GM19043 (cell line): ENCODE measurements around the gene STAT1.

ENCODE experiments used
- ATAC-seq: cut with Tn5 transposase; IDR thresholded peaks from one replicate; pipeline ENCODE4 v1.9.1; 2021; ENCODE audit warnings: low read depth; ENCODE audit not compliant: unreplicated experiment

Gene STAT1

DNA sequence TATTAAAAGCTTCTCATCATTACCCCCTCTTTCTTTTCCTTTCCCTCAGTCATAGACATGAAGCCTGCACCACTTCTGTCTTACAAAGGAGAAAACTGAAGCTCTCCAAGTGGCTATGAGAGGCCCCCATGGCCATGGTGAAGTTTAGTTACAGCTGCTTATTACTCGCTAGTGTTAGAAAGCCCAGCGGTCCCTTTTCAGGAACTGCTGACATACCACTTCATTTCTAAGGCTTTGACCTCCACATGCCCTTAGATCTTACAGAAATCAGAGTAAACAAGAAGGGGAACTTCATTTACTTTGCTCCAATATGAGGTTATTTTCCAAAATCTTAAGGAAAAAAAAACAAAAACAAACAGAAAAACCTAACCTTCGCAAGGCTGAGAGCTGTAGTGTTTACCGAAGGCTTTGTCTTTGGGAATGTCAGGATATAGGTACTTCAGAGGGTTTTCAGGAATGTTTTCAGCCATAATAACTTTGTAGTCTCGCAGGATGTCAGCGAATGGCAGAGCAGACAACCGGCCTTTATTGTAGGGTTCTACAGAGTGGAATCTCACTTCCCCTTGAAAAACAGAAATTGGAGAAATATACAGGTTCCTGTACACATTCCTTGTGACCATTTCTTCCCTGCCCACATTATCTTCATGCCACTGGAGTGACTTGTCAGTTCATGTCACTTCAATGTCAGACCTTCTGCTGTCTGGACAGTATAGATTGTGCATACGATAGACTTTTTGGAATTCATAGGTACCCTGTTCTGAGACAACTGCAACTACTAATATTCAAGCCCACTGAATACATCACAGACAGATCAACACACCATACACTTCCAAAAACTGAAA lies 18.8 kb upstream of the STAT1 start:
- ATAC-seq = no peak

DNA sequence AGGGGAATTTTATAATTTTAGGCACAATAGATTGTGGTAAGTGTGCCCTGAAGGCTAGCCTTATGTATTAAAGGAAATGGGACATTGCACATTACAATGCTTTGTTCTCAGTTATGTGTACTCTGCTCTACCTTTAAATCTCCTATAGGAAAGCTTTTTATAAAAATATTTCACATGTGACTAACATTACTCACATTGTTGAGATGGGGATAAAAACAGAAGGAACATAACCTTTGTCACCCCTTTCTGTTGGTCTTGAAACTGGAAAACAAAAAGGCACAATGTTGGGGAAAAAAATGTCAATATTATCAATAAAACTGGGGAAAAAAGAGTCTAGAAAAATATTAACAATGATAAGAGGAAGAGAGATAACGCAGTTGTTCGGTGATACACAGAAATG lies 17.3 kb upstream of the STAT1 start:
- no peak for ATAC-seq

DNA sequence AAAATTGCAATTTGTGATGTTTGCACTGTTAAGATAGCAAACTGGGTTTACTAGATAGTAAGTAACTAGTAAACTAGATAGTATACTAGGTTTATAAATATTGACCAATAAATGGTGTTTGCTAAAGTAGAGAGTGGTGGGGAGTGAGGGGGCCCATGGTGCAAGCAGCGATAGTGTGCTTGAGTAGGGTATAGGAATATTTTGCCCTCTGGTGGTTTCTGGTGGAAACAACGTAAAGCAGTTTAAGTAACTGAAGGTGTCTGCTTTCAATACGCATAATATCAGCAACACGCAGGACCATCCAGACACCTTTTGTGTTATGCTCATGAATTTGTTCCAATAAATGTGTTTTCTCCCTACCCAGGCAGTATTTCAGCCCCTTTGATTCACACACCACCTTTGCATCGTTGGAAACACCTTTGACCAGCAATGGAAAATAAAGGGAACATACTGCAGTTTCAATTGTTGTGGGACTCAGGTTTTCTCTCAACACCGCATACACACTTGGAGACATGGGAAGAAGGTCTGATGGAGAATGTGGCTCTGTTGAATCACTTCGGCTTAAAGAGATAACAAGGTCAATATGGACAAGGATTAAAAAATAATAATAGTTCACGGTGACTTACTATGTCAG lies 16.7 kb upstream of the STAT1 start:
- peak; percentile 97 for ATAC-seq

DNA sequence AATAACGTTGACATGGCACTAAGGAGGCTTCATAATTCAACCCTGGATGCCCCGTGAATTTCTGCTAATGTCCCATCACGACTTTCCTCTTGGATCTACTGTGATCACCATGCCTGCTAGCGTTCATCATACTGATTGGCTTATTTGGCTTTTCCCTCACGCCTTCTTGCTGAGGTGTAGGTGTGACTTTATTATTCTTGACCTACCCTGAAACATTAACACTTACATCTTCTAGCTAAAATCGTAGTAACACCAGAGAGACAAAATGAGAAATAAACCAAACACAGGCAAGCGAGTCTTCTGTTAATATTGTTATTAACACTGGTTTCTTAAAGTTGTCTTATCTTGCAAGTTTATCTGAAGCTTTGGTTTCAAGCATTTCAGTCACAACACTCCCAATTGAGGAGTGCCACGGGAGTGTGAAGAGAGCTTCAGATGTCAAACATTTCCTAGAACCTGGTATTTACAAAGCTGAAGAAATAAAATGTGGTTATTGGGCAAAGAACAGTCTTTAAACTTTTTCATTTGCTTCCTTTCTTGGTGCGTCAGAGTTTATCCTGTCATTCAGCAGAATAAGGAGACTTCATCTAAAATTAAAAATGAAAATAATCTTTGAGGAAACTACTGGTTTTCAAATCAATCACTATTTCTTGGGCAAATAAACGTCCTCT lies 15.4 kb upstream of the STAT1 start:
- no peak for ATAC-seq

DNA sequence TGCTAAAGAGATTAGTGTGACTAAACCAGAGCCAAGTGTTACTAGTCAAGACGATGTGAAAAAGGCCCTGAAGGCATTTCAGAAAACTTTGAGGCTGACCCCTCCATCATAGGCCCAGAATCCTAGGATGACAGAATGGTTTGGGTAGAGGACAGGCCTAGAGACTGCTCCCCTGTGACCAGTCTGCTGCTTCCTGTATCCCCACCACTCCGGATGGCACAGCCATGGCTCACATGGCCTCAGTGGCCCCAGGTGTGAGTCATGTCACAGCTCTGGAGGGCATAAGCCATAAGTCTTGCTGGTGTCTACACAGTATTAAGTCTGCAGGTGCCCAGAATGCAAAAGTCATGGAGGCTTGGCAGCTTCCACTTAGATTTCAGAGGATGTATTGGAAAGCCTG lies 12.4 kb upstream of the STAT1 start:
- ATAC-seq = no peak

DNA sequence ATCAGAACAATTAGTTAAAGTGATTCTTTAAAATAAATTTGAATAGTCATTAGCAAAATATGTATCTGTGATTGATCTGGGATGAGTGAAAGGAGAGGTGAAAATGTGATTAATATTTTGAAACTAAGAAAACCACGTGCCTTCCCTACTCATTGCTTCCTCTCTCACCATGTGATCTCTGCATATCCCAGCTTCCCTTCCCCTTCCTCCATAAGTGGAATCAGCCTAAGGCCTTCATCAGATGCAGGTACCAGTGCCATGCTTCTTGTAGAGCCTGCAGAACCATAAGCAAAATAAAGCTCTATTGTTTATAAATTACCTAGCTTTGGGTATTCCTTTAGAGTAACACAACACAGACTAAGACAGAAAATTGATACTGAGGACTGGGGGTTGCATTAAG lies 11.2 kb upstream of the STAT1 start:
- no peak for ATAC-seq

DNA sequence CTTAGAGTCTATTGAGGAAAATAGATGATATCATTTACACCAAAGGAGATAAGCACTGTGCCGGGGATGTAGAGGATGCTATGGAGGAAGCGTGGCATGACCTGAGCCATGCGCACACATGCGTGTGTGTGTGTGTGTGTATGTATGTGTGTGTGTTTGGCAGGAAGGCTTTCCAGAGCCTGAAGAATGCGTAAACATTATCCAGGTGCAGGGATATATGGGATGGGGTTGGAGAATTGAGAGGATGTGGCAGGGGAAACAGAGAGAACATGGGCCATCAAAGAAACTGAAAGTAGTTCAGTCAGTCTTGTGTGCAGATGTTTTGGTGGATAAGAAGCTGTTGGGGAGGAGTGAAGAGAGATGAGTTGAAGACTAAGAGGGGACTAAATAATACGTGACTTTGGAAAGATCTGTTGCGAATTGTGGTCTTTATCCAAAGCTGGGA lies 9.3 kb upstream of the STAT1 start:
- ATAC-seq = no peak

DNA sequence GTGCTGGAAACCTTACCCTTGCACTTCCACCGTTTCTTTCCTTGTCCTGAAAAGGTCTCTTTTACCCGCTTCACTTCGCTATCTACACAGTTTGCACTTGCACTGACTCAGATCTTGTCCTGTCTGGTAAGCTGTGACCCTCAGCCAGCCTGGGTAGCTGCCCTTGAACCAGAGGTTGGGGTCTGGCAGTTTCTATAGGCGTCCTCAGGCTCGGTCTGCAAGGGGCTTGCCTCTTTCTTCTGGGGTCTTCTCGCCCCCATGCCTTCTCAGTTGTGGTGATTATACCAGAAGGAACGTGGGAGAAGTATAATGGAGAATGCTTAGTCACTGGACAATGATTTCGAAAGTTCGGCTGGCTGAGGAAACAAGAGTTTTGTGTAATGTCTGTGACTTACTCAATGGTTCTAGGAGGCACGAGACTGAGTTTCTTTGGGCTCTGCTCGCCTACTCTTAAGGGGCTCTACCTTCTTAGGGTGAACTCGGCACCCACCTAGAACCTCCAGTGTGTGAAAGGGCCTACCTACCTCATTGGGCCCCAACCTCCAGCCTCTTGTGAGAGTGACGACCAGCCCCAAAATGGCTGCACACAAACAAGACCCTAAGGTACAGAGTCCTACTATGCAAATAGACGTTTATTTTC lies 6.9 kb upstream of the STAT1 start:
- ATAC-seq = peak; percentile 3

DNA sequence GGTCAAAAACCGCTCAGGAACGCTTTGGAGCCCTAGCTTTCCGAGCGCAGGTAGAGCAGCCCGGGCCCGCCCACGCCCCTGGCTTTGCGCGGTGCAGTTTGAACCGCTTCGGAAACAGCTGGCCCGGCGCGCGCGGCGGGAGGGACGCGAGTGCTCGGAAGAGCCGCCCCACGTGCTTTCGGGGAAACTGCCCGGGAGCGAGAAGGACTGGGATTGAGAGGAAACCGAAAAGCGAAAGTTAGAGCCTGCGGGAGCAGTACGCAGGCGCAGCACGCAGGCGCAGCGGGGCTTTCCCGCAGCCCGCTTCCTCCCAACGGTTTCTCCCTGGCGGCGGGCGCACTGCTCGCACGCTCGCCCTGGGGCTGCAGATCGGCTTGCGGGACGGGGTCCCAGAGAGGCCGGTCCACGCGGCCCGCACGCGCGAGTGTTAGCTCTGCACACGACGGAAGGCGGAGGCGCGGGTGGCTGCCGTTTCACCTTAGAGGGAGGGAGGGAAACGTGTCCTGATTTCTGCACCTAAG lies 6.3 kb upstream of the STAT1 start:
- peak; percentile 53 for ATAC-seq

DNA sequence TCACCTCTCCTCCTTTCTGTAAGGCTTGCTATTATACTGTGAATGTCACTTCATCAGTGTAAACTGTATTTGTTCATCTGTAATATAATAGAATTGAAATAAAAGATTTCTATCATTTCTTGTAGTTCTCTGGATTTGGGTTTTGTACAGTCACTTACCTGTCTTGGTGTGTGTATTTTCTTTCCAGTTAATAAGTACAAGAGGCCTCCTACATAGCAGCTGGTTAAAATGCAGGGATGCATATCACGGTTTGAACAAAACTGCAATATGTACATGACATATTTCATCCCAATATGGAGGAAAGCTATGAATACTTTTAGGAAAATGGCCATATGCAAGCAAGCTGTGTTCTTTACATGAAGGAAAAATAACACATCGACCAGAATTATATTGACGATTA lies 5.4 kb upstream of the STAT1 start:
- no peak for ATAC-seq

DNA sequence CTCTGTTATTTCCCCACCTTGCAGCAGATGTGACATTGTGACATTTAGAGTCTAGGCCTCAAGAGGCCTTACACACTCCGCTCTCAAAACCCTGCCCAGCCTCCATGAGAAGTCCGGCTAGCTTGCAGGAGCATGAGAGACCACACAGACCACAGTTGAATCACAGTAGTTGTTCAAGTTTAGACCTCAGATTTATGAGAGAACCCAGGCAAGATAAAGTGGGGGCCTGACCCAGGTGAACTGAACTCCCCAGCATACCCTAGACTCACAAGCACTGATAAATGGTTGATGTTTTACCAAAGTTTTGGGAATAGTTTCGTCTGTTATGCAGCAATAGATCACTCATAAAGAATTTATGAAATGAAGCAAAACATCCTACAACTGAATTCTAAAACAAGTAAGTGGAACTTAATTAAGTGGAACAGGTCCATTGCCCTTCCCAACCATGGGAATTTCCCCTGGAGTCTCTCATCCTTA lies 4.7 kb upstream of the STAT1 start:
- no peak for ATAC-seq

DNA sequence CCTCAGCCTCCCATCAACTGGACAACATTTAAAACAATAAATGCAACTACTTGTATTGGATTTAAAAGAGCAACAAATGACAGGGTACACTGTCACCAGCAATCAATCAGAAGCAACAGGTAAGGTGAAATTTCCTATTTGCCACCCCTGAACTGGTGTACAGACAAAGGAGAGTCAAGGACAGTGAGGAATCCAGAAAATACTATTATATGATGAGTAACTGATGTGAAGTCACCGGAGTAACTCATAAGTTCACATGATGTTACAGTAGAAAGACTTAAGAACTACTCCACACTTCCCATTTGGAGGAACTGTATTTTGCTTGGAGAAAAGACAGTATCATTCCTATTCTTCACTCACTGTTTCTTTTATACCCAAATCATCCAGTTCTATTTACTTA lies 4.1 kb upstream of the STAT1 start:
- no peak for ATAC-seq

DNA sequence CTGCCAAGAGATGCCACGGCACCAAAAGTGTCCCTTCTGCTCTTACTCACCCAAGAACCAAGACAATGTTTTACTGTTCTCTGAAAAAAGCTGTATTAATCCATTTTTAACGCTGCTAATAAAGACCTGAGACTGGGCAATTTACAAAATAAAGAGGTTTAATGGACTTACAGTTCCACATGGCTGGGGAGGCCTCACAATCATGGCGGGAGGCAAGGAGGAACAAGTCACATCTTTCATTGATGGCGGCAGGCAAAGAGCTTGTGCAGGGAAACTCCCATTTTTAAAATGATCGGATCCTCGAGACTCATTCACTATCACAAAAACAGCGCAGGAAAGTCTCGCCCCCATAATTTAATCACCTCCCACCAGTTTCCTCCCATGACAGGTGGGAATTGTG lies 1.9 kb upstream of the STAT1 start:
- no peak for ATAC-seq

DNA sequence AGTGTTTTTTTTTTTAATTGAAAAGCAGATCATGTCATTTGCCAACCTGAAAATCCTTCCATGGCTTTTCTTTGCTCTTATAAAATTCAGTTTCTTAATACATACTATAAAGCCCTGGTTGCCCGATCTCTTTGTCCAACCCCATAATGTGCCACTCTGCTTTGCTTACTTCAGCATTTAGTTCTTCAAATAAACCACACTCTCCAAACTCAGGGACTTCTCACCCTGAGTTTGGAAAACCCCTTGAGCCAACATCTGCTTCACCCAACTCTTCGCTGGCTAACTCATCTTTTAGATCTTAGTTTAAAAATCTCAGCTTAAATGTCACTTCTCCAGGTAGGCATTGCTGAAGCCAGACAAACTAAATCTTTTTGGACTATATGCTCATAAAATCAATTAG lies 1.3 kb upstream of the STAT1 start:
- ATAC-seq = no peak

DNA sequence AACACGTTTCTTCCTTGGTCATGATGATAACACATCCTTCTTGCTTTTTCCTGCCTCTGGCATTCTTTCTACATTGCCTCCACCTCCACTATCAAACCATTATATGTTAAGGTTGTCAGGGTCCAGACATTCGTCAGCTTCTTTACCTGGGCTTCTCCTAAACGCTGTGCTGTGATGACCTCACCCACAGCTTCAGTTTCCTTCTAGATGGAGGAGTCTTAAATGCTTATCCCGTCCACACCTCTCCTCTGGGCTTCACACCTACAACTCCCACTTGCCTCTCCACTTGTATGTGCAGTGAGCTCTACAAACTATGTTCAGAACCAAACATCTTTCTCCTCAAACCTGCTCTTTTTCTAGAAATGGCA lies 666 bp upstream of the STAT1 start:
- no peak for ATAC-seq

DNA sequence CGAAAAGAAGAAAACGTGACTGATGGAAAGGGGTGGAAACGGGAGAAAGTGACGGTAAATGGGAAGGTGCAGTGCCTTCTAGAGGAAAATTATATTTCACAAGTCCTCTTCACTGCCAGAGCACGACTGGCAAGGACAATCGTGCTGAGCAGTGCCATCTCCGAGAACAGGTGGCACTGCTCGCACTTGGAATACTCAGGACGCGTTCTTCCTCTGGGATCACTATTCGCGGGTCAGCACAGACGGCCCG lies 364 bp downstream of the STAT1 start:
- no peak for ATAC-seq

DNA sequence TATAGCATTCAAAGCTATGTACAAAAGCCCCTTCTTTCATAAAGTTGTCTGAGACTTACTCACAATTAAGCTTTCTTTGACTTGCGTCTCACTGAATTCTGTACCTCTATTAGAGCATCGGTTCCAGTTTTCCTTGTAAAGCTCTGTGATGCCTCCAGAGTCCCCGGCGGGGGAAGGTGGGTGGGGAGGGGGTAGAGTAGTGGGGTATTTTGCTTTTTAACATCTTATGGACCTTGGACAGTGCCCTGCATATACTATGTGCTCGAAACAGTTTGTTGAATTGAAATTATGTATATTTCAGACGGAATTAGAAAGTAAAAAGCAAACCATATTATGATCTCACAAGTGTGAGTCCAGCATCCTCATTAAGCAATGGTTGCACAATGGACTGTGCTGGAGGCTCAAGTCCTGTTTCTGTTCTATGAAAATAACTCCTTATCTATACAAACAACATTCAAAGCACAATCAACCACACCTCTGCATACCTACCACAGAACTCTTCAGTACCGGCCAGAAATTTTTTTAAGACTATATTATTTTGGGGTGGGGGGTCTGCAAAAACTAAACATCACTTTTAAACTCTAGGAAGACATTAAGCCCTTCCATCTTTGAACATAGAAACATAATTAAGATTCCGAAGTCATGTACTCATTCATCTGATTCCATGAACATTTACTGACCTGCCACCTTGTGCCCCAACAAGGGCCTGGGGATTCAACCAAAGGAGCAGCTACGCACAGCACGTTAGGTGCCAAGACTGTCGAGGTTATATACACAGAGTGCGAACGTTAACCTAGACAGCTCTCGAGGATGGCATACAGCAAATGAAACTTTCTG lies 908 bp downstream of the STAT1 start:
- no peak for ATAC-seq

DNA sequence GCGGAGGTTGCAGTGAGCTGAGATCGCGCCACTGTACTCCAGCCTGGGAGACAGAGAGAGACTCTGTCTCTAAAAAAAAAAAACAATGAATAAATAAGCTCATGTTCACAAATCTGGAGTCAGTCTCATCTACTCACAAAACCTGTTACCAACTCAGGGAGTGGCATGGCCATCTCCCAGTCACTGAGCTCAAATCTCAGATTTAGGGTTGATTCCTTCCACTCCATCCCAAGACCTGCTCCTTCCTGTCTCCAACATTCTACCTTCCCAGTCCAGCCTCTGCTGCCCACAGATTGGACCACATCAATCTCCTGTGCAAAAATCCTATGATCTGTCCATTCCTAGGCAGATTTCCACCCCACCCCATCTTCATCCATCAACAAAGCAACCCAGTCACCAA lies 1.6 kb downstream of the STAT1 start:
- no peak for ATAC-seq

DNA sequence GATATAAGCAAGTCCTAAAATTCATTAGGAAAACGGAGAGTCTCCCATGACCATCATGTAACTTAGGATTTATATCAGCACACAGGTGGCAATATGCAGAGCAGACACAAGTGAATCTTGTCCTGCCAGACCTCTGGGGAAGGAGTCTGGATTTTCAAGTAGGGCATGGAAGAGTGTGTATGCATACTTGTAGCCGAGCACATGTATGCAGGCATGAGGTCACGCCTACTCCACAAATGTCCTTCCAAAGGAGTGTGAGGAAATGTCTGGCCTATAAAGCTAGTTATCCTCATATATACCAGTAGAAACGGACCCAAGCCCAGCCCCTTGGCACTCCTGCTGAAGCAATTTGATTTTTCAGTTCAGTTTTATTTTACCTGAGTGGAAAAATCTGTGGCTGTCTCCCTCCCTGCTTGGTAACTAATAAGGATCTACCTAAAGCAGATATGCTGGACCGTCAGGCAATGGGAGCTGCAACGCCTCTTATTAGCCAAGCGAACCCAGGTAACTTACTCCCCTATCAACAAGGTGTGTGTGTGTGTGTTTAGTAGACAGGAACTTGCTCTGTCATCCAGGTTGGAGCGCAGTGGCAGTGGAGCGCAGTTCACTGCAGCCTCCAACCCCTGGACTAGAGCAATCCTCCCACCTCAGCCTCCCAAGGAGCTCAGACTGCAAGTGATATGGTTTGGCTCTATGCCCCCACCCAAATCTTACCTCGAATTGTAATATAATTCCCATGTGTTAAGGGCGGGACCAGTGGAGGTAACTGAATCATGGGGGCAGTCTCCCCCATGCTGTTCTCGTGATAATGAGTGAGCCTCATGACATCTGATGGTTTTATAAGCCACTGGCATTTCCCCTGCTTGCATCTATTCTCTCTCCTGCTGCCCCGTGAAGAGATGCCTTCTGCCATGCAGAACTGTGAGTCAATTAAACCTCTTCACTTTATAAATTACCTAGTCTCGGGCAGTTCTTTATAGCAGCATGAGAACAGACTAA lies 2.8 kb downstream of the STAT1 start:
- ATAC-seq = no peak
